GM23338 (cell line): ENCODE results near the gene TEX35. TPM values are rescaled to one million over a fixed set of nuclear protein-coding genes. Genes with fewer than 3 reads are reported as not detected.

Experiments
- CREB1 ChIP-seq: fragments of 250-450 bp; sonication (Bioruptor Pico); IDR thresholded peaks from 2 replicates; pipeline ENCODE4 v1.5.0; 2020; ENCODE audit warnings: low read depth, mild to moderate bottlenecking, moderate library complexity
- EZH2phosphoT487 ChIP-seq: fragments of 200-600 bp; sonication (generic); IDR thresholded peaks from one replicate; pipeline ENCODE4 v1.8.1; 2018; ENCODE audit warnings: antibody characterized with exemption; ENCODE audit not compliant: unreplicated experiment
- JUNB ChIP-seq: IDR thresholded peaks from one replicate; pipeline ENCODE4 v1.6.1; 2016; ENCODE audit warnings: antibody characterized with exemption; ENCODE audit not compliant: unreplicated experiment
- POLR2AphosphoS5 ChIP-seq: IDR thresholded peaks from 2 replicates; pipeline ENCODE4 v1.6.1; 2016; ENCODE audit warnings: antibody characterized with exemption, low read depth
- STAT1 ChIP-seq: IDR thresholded peaks from one replicate; pipeline ENCODE4 v1.6.1; 2016; ENCODE audit warnings: antibody characterized with exemption; ENCODE audit not compliant: unreplicated experiment
- ZNF462 ChIP-seq: fragments of 250-450 bp; sonication (Bioruptor Pico); IDR thresholded peaks from 2 replicates; pipeline ENCODE4 v1.5.0; 2020; ENCODE audit warnings: mild to moderate bottlenecking, moderate library complexity
- polyA plus RNA-seq: library from polyadenylated mRNA; unstranded; fragments of >200 nt; fragmentation: Nextera tagmentation; extraction: Ambion mirVana; gene quantifications from 2 replicates; pipeline ENCODE4 v1.2.1, GENCODE V29; 2016
- total RNA-seq: library from RNA; depleted of rRNA; stranded (reverse); fragments of >200 nt; shearing (Covaris generic); gene quantifications from 2 replicates; pipeline ENCODE4 v1.2.3, GENCODE V29; 2014
- TF ChIP-seq, protein P1 (sequence below): IDR thresholded peaks from 2 replicates; pipeline ENCODE4 v1.6.1; 2016; ENCODE audit warnings: antibody characterized with exemption
- TF ChIP-seq, protein P2 (sequence below), 2 experiments: fragments of 200-600 bp in 1 of 2; sonication (generic) in 1 of 2; conservative IDR thresholded peaks; 2 replicates each; pipeline versions ENCODE4 v1.5.1 to v1.6.1; 2016 to 2017; ENCODE audit warnings: antibody characterized with exemption in 2 of 2, low read depth in 2 of 2, mild to moderate bottlenecking in 2 of 2, moderate library complexity in 1 of 2

Gene TEX35
- total and polyA plus RNA-seq, 2 experiments from 2014 or later, result not detected

DNA sequence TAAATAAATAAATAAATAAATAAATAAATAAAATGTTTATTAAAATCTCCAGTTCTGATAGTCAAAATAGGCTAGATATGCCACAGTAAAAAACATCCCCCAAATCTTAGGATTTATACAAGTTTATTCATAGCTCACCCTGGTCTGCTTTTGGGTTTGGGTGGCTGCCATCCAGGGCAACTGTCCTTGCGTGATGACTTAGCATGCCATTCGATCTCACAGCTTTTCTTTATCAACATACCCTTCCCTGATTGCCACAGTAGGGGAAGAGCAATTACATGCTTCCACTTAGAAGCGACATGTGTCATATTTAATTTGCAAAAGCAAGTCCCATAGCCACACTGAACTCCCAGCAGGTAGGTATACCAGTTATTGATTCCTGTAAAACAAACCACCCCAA lies 52.7 kb downstream of the TEX35 start (continued):
- TF ChIP-seq ZNF462 (CRISPR knock-in tag) (no peak), CREB1 (CRISPR knock-in tag) (no peak), EZH2phosphoT487 (no peak), STAT1 (no peak), POLR2AphosphoS5 (no peak), JUNB (no peak)
- TF ChIP-seq, protein P1, sequence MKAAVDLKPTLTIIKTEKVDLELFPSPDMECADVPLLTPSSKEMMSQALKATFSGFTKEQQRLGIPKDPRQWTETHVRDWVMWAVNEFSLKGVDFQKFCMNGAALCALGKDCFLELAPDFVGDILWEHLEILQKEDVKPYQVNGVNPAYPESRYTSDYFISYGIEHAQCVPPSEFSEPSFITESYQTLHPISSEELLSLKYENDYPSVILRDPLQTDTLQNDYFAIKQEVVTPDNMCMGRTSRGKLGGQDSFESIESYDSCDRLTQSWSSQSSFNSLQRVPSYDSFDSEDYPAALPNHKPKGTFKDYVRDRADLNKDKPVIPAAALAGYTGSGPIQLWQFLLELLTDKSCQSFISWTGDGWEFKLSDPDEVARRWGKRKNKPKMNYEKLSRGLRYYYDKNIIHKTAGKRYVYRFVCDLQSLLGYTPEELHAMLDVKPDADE, result no peak
- TF ChIP-seq, protein P2, sequence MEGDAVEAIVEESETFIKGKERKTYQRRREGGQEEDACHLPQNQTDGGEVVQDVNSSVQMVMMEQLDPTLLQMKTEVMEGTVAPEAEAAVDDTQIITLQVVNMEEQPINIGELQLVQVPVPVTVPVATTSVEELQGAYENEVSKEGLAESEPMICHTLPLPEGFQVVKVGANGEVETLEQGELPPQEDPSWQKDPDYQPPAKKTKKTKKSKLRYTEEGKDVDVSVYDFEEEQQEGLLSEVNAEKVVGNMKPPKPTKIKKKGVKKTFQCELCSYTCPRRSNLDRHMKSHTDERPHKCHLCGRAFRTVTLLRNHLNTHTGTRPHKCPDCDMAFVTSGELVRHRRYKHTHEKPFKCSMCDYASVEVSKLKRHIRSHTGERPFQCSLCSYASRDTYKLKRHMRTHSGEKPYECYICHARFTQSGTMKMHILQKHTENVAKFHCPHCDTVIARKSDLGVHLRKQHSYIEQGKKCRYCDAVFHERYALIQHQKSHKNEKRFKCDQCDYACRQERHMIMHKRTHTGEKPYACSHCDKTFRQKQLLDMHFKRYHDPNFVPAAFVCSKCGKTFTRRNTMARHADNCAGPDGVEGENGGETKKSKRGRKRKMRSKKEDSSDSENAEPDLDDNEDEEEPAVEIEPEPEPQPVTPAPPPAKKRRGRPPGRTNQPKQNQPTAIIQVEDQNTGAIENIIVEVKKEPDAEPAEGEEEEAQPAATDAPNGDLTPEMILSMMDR (conservative IDR thresholded peaks at IDR 0.05; ENCODE audit: low read depth in 2 of 2), result no peak
